IPS-18c (cell line): ENCODE measurements around the gene UTP4.
"Not testable (repeated sequence)": the region's sequence is repeated elsewhere in the genome, so short reads cannot be mapped to it uniquely, and the experiment has no call there.

ENCODE experiments used
- H3K4me3 ChIP-seq: 2 replicates; pipeline ENCODE4 v1.7.0; 2013; ENCODE audit warnings: low read depth, mild to moderate bottlenecking, low read length, moderate library complexity; ENCODE audit not compliant: insufficient read depth
- H3K9me3 ChIP-seq: one replicate; pipeline ENCODE4 v1.6.1; 2013; ENCODE audit warnings: mild to moderate bottlenecking, low read length, moderate library complexity; ENCODE audit not compliant: control insufficient read depth, insufficient read depth

UTP4 gene

DNA sequence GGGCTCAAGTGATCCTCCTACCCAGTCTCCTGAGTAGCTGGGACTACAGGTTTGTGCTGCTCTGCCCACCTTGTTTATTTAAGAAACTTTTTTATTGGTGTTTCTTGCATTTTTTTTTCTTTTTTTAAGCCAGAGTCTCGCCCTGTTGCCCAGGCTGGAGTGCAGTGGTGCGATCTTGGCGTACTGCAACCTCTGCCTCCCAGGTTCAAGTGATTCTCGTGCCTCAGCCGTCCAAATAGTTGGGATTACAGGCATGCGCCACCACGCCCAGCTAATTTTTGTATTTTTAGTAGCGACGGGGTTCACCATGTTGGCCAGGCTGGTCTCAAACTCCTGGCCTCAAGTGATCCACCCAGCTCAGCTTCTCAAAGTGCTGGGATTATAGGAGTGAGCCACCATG, 17.2 kb downstream of the UTP4 start:
- H3K9me3 ChIP-seq, H3K4me3 ChIP-seq: not testable (repeated sequence)

DNA sequence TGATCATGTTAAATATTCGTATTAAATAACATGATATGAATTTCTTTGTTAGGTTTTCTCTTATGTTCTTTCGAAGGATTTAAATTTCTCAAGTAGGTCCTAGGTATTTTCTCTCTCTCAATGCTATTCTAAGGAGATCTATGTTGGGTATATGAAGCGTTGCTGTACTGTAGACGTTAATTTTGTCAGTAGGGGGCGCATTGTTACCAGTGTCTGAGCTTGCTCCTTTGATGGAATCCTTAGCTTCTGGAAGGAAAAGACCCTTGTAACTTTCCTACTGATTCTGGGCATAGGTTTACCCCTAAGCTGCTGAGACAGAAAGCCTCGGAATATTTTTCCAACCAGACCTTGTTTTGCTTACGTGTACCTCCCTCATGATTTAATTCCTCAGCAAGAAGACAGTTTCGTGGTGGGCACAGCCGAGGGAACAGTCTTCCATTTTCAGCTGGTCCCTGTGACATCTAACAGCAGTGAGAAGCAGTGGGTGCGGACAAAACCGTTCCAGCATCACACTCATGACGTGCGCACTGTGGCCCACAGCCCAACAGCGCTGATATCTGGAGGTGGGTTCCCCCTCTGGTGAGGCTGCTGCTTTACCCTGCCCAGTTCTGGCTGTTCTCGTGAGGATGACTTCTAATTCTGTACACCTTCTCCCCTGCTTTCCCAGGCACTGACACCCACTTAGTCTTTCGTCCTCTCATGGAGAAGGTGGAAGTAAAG, 17.9 kb downstream of the UTP4 start:
- H3K9me3 ChIP-seq, result no peaks in the 10 kb centered on the region
- H3K4me3 ChIP-seq, result no peak overlapping the region

DNA sequence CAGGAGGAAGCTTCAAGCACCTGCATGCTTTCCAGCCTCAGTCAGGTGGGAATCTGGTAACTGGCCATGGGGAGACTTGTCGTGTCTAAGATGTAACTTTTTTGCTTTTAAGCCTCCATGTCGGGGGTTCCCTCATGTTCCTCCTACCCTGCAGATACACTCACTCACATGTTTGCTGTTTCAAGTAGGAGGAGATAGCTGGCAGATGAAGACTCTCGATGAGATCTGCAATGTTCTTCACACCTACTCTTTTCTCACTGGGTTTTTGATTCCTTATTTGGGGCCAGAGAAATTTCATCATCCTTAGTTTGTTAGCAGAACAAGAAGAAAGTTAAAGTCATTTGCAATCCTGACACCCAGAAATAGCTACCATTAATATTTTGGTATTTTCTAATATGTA, 24.7 kb downstream of the UTP4 start:
- no peaks in the 10 kb centered on the region for H3K9me3 ChIP-seq
- H3K4me3 ChIP-seq, result no peak overlapping the region

- Histone ChIP-seq H3K4me3 (no peak overlapping the region), H3K9me3 (no peaks in the 10 kb centered on the region)
Observed at GRCh38 chr16:69160192-69160591, 27.7 kb downstream of the UTP4 start.

DNA sequence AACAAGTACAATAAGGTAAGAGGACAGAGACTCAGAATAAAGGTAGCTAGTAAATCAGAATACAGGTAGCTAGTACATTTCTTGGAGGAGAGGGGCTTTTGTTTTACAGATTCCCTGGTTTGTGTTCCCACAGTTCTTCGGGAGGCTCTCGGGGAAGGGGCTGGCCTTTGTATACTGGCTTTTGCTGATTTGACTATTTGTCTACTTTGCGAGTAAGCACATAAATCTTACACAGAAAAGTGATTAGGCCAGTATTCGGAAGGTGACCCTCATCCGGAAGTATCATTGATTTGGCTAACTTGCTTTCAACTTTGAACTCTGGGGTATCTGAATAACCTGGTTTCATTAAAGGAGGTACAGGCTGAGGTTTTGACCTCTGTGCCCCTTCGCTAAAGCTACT, 33.1 kb downstream of the UTP4 start:
- Histone ChIP-seq H3K4me3 (no peak overlapping the region), H3K9me3 (no peaks in the 10 kb centered on the region)

- H3K4me3 ChIP-seq, result no peak overlapping the region
- H3K9me3 ChIP-seq, result no peaks in the 10 kb centered on the region
Observed at GRCh38 chr16:69166221-69166833, 33.9 kb downstream of the UTP4 start.

DNA sequence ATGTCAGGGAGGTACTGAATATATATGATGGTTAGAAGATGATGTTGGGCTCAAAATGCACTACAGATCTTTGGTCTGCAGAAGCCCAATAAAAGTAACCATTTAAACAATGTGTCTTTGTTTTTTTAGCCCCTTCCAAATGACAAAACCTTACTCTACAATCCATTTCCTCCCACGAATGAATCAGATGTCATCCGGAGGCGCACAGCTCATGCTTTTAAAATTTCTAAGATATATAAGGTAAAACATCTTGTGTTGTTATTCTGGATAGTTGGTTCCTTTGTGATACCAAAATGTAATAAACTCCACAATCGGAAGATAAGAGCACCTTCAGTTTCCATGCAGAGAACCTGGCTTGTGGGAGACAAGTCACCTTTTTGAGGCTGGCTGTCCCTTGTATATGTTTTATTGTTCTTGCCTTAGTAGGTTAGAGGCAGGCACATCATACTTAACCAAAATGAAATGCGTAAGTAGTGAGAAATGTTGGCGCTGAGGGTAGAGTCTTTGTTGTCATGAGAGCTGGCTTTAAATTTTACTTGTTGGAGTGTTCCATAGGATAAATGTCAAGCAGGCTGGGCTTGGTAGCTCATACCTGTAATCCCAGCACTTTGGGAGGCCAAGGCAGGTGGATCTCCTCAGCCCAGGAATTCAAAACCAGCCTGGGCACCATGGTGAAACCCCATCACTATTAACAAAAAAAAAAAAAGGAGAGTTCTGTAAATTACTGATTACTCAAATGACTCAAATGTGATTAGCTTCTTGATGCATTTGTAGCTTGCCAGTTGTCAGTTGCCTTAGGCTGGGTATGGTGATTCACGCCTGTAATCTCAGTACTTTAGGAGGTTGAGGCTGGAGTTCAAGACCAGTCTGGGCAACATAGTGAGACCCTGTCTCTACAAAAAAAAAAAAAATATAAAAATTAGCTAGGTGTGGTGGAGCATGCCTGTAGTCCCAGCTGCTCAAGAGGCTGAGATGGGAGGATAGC, 34.8 kb downstream of the UTP4 start:
- Histone ChIP-seq H3K9me3 (no peaks in the 10 kb centered on the region), H3K4me3 (no peak overlapping the region)

- H3K9me3 ChIP-seq, result no peaks in the 10 kb centered on the region
- H3K4me3 ChIP-seq, result no peak overlapping the region
Observed at GRCh38 chr16:69169051-69169450, 36.6 kb downstream of the UTP4 start.

DNA sequence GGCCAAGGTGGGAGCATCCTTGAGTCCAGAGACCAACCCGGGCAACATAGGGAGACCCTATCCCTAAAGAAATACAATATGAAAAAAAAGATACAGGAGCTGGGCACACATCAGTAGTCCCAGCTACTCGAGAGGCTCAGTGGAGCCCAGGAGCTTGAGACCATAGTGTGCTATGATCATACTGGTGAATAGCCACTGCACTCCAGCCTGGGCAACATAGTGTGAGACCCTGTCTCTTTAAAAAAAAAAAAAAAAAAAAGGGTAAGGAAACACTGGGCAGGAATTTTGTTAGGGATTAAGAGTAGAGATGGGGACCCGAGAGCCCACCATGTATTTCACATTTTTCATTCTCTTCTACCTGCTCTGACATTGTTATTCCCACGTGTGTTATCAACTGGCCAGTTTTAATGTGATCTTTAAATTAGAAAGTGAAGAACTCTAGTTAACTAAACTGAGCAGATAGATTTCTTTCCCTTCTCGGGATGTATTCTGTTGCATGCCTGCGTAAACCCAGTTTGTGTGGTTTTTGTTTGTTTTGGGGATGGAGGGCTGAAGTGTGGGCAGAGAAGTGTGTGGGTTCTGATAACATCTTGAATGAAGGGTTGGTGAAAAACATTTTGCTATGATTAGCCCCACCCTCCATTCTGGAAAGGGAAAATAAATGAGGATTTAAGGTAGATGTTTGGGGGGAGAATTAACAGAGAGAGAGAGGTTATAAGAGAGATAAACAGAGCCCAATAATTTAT, 37.3 kb downstream of the UTP4 start:
- no peak overlapping the region for H3K4me3 ChIP-seq
- H3K9me3 ChIP-seq, result no peaks in the 10 kb centered on the region

- H3K9me3 ChIP-seq, result no peaks in the 10 kb centered on the region
- H3K4me3 ChIP-seq, result no peak overlapping the region
Observed at GRCh38 chr16:69171325-69172084, 39.1 kb downstream of the UTP4 start.

DNA sequence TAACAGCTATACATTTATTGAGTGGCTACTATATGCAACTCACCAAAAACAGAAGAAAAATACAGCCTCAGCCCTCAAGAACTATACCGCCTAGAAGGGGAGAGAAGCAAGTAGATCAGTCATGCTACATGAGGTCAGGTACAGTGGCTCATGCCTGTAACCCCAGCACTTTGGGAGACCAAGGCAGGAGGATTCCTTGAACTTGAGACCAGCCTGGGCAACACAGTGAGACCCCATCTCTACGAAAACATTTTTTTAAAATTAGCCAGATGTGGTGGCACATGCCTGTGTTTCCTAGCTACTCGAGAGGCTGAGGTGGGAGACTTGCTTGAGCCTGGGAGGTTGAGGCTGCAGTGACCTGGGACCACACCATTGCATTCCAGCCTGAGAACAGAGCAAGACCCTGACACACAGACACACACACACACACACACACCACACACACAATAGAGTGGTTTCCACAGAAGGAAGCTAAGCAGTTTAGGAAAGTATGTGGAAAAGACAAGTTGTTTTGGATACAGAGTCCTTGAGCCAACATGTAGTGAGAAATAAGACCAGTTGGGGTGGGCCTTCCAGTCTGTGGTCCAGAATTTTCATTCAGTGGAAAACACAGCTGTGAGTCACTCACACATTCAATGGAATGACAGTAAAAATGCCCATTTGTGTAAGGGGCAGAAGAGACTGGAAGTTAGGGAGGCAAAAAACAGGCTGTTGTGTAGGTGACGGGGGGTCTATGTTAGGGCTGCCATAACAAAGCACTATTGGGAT, 43.8 kb downstream of the UTP4 start:
- Histone ChIP-seq H3K4me3 (no peak overlapping the region), H3K9me3 (no peaks in the 10 kb centered on the region)

DNA sequence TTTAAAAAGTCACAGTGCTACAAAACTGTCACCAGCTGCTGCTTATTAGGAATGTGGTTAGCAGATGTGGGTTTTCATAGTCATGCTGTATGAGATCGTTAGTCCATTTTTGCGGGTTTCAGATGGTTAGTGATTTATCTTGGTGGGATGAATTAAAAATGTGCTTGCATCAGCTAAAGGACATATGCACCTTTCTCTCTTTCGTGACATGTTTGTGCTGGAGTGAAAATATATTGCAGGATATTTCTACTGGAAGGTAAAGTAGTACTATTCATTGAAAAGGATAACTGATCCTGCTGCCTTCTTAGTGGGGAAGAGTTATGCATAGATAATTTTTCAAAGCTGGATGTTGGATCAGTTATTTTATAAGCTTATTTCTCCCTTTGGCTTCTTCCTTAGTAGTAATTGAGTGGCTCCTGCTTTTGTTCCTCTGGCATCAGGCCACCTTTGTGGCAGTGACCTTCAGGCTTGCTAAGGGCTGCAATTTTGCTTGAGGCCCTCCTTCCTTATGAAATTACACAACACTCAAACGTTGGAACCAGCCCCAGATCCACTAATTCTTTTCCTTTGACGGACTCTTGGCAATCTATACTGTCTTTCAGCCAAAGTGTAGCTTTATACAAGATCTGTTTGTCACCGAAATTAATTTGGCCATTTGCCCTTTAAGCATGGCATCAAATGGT, 47.0 kb downstream of the UTP4 start:
- H3K9me3 ChIP-seq, result no peaks in the 10 kb centered on the region
- H3K4me3 ChIP-seq, result no peak overlapping the region

DNA sequence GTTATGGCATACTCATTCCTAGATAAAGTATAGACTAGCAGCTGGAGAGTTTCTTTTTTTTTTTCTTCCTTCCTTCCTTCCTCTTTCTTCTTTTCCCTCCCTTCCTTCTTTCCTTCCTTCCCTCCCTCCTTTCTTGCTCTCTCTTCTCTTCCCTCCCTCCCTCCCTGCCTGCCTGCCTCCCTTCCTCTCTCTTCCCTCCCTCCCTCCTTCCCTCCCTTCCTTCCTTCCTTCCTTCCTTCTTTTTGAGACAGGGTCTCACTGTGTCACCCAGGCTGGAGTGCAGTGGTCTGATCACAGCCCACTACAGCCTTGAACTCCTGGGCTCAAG, 47.5 kb downstream of the UTP4 start:
- H3K4me3 ChIP-seq, result no peak overlapping the region
- no peaks in the 10 kb centered on the region for H3K9me3 ChIP-seq

- Histone ChIP-seq H3K9me3 (no peaks in the 10 kb centered on the region), H3K4me3 (no peak overlapping the region)
Observed at GRCh38 chr16:69182730-69183416, 50.4 kb downstream of the UTP4 start.
